Testis (tissue), 3 donors: Measurements from ENCODE around the gene KIAA0513. TPM values are rescaled to one million over a fixed set of nuclear protein-coding genes. Genes with fewer than 3 reads are reported as not detected.

Experiments
- DNase-seq: peaks from one replicate; pipeline ENCODE4 v3.0.0-alpha.2; 2019
- H3K27ac ChIP-seq, 2 donors: fragments of 200-600 bp; sonication (generic); one replicate each; pipeline ENCODE4 v1.5.1; 2019
- H3K27me3 ChIP-seq: fragments of 200-600 bp; sonication (generic); one replicate; pipeline ENCODE4 v1.5.1; 2019
- H3K36me3 ChIP-seq: fragments of 200-600 bp; sonication (generic); one replicate; pipeline ENCODE4 v1.5.1; 2017; ENCODE audit warnings: low read depth; ENCODE audit errors: missing control alignments
- H3K4me1 ChIP-seq: fragments of 200-600 bp; sonication (generic); one replicate; pipeline ENCODE4 v1.5.1; 2019
- H3K4me3 ChIP-seq, 2 donors: fragments of 200-600 bp; sonication (generic); one replicate each; pipeline ENCODE4 v1.5.1; 2017 to 2019
- H3K9me3 ChIP-seq: fragments of 200-600 bp; sonication (generic); one replicate; pipeline ENCODE4 v1.5.1; 2017
- POLR2A ChIP-seq: fragments of 450-650 bp; IDR thresholded peaks from one replicate; pipeline ENCODE4 v1.6.1; 2017; ENCODE audit warnings: antibody characterized with exemption, mild to moderate bottlenecking, moderate library complexity
- WGBS, 2 donors: methylation state at CpG; one replicate each; pipeline ENCODE4 v1.1.5; 2018; 5-methylcytosine and 5-hydroxymethylcytosine counted together
- intact Hi-C: fragments of 100-400 bp; cut with DNase I; formaldehyde crosslinking; loops from one replicate; pipeline ENCODE4 v1.15.1; 2023; ENCODE audit warnings: low total_unique reads
- polyA plus RNA-seq: library from polyadenylated mRNA; stranded (reverse); fragments of 350-450 nt; fragmentation: Illumina TruSeq; extraction: RNeasy Lipid Tissue Mini Kit (QIAGEN cat#74804); gene quantifications from one replicate; pipeline ENCODE4 v1.2.3, GENCODE V29; 2014; ENCODE audit warnings: low read depth, low replicate concordance; ENCODE audit not compliant: insufficient read depth
- total RNA-seq, 2 donors: library from RNA; depleted of rRNA; stranded (reverse); fragments of >200 nt; gene quantifications; one replicate each; pipeline ENCODE4 v1.2.3, GENCODE V29; 2016
- TF ChIP-seq, protein P1 (sequence below), 3 experiments: fragments of 450-650 bp in 2 of 3; fragments of 200-600 bp in 1 of 3; sonication (generic) in 1 of 3; IDR thresholded peaks; one replicate each; pipeline ENCODE4 v1.5.1; 2016 to 2019; ENCODE audit warnings: antibody characterized with exemption in 3 of 3, mild to moderate bottlenecking in 2 of 3, moderate library complexity in 1 of 3

The KIAA0513 gene
- total and polyA plus RNA-seq, 3 donors from 2014 or later: 9.8 to 18.7 (median 18.4) TPM

DNA sequence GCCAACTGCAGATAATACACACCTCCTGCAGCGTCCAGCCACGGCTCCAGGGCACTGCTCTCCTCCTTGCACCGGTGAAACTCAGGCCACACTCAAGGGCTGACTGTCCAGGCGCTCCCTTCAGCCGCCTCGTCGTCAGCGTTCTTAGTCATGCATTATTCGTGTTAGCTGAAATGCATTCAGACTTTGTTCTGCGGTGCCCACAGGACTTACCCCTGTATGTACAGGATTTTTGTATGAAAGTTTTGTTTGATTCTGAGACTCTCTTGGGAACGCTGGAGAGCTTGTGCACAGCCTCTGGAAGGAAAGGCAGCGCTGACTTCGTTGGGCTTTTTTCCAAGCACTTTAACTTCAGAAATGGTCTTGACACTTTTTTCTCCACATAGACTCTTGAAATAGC is 62.6 kb downstream of the KIAA0513 start:
- intact Hi-C loops: no loop called here
- no peak overlapping the region for H3K27ac ChIP-seq
- H3K9me3 ChIP-seq: no peaks in the 10 kb centered on the region
- 71 to 74% methylated on average over 12 to 13 of the region's 13 CpGs for WGBS, 2 donors
- H3K27me3 ChIP-seq: no peaks in the 10 kb centered on the region
- H3K4me1 ChIP-seq: peaks cover 39% of the 10 kb centered on the region
- TF ChIP-seq, protein P1, sequence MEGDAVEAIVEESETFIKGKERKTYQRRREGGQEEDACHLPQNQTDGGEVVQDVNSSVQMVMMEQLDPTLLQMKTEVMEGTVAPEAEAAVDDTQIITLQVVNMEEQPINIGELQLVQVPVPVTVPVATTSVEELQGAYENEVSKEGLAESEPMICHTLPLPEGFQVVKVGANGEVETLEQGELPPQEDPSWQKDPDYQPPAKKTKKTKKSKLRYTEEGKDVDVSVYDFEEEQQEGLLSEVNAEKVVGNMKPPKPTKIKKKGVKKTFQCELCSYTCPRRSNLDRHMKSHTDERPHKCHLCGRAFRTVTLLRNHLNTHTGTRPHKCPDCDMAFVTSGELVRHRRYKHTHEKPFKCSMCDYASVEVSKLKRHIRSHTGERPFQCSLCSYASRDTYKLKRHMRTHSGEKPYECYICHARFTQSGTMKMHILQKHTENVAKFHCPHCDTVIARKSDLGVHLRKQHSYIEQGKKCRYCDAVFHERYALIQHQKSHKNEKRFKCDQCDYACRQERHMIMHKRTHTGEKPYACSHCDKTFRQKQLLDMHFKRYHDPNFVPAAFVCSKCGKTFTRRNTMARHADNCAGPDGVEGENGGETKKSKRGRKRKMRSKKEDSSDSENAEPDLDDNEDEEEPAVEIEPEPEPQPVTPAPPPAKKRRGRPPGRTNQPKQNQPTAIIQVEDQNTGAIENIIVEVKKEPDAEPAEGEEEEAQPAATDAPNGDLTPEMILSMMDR (IDR thresholded peaks at IDR 0.05): no peak
- TF ChIP-seq POLR2A: no peak
- no peak for DNase-seq
- H3K4me3 ChIP-seq: no peak overlapping the region
- no peaks in the 10 kb centered on the region for H3K36me3 ChIP-seq

DNA sequence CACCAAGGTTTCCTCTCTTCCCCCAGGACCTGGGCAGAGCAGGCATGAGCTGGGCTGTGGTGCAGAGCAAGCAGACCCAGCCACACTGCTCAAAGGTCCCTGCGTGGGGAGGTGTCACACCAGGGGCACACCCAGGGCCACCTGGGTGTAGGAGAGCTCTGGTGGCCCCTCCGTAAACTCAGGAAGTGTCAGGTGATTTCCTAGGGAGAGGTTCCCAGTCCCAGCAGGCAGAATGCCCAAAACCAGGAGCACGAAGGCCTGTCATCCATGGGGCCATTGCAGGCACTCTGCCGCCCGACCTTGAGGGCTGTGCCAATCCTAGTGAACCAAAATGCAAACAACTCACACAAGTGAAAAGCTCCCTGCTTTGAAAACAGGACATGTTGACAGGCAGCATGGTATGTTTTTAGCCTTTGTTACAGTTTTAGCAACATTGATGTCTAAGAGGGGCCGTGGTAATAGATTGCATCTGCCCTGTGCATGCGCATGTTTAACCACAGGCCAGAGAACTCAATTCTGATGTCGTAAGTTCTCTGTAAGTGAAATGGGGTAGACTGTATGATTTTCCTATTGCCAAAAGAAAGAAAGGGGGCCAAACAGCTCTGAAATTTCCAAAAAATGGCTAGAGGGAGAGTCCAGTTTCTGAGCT is 63.4 kb downstream of the KIAA0513 start:
- H3K4me3 ChIP-seq: no peak overlapping the region
- intact Hi-C loops: no loop called here
- H3K9me3 ChIP-seq: no peaks in the 10 kb centered on the region
- H3K27me3 ChIP-seq: no peaks in the 10 kb centered on the region
- H3K4me1 ChIP-seq: peaks cover 39% of the 10 kb centered on the region
- H3K27ac ChIP-seq: no peak overlapping the region
- no peaks in the 10 kb centered on the region for H3K36me3 ChIP-seq
- 88 to 89% methylated on average over 3 to 8 of the region's 8 CpGs for WGBS, 2 donors
- TF ChIP-seq, protein P1 (IDR thresholded peaks at IDR 0.05): no peak
- no peak for TF ChIP-seq POLR2A
- no peak for DNase-seq

DNA sequence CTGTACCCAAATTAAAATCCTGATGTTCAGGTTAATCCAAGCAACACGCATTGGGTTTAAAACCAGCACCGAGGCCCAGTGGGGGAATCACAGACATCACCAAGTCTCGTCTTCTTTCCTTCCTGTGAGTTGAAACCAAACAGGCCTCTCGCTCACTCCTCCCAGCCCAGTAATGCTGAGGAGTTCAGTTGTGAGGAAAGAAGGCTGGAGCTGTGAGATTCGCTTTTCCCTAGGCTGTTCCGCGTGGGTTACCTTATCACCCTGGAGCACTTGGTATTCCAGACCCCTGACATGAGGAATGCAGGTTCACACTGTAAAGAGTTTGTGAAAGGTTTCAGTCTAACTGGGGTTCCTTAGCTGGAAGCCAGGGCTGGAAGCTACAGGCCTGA is 63.9 kb downstream of the KIAA0513 start:
- 81 to 82% methylated on average over 7 of the region's 7 CpGs for WGBS, 2 donors
- Histone ChIP-seq H3K9me3 (no peaks in the 10 kb centered on the region), H3K27me3 (no peaks in the 10 kb centered on the region), H3K4me1 (peaks cover 39% of the 10 kb centered on the region), H3K27ac (no peak overlapping the region), H3K4me3 (no peak overlapping the region), H3K36me3 (no peaks in the 10 kb centered on the region)
- intact Hi-C loops: no loop called here
- no peak for TF ChIP-seq POLR2A
- TF ChIP-seq, protein P1 (IDR thresholded peaks at IDR 0.05): no peak
- no peak for DNase-seq

DNA sequence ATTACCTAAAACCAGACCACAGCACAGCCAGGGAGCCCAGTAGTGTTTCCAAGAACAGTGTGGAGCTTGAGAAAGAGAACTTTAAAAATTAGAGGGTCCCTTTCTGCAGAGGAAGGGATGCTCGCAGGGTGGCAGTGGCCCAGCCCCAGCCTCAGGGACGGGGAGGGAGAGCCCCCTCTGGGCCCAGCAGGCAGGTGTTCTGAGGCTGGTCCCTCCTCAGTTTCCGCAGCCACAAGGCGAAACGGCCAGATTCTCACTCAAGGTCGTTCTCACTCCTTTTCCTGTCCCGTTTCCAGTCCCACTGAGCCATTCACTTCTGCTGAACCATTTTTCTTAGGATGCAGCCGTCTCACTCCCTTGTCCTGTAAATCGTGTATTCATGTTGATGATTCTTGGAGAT is 64.7 kb downstream of the KIAA0513 start:
- H3K4me1 ChIP-seq: peaks cover 39% of the 10 kb centered on the region
- no peaks in the 10 kb centered on the region for H3K27me3 ChIP-seq
- intact Hi-C loops: no loop called here
- no peak overlapping the region for H3K4me3 ChIP-seq
- TF ChIP-seq POLR2A: no peak
- TF ChIP-seq, protein P1 (IDR thresholded peaks at IDR 0.05): no peak
- no peaks in the 10 kb centered on the region for H3K36me3 ChIP-seq
- DNase-seq: no peak
- H3K27ac ChIP-seq: no peak overlapping the region
- H3K9me3 ChIP-seq: no peaks in the 10 kb centered on the region
- WGBS, 2 donors: 52 to 67% methylated on average over 9 of the region's 9 CpGs

DNA sequence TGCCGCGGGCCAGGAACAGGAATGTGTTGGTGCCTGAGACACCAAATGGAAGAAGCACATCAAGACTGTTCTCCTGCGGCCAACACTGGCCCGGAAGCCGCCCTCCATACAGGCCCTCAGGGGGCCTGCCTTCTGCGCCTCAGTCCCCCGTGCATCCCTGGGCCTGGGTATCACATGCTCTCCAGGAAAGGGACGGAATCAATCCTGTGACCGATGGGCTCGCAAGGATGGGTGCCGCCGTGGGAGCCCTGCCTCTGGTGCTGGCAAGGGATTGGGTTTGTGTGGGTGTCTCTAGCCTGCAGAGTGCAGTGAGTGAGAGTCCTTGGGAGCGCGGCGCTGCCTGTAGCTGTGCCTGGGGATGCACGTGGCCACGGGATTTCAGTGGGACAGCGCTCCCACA is 65.3 kb downstream of the KIAA0513 start:
- intact Hi-C loops: no loop called here
- H3K4me1 ChIP-seq: peaks cover 39% of the 10 kb centered on the region
- TF ChIP-seq, protein P1 (IDR thresholded peaks at IDR 0.05): no peak
- DNase-seq: no peak
- no peak overlapping the region for H3K27ac ChIP-seq
- H3K4me3 ChIP-seq: no peak overlapping the region
- 39 to 61% methylated on average over 8 to 18 of the region's 18 CpGs for WGBS, 2 donors
- no peaks in the 10 kb centered on the region for H3K36me3 ChIP-seq
- H3K9me3 ChIP-seq: no peaks in the 10 kb centered on the region
- no peaks in the 10 kb centered on the region for H3K27me3 ChIP-seq
